ENCODE measurements around the gene VASN.

Gene VASN

GRCh38 chr16:4420505-4421105 is 49.0 kb downstream of the VASN start:
- no peak for TF ChIP-seq TAF1 (IDR thresholded peaks at IDR 0.05; ENCODE audit: borderline replicate concordance, insufficient read depth, low read length)

GRCh38 chr16:4425378-4426020 is 53.9 kb downstream of the VASN start, which contains the start of gene DNAJA3:
Gene DNAJA3, plus strand, starts transcription at chr16:4425868. Its CDS starts 14 bp downstream, at chr16:4425882.
- TF ChIP-seq SIN3A (IDR thresholded peaks at IDR 0.05; ENCODE audit: borderline replicate concordance, insufficient read depth, low read length), result peak; percentile 72; the same call in 1 of the 2 replicates
- peak; percentile 96 for TF ChIP-seq POLR2AphosphoS5 (IDR thresholded peaks at IDR 0.05; ENCODE audit: low read depth, low read length)
- no peak for TF ChIP-seq FOXP2 (optimal IDR thresholded peaks at IDR 0.05; ENCODE audit: borderline replicate concordance, extremely low read depth, extremely low read length, insufficient read depth)
- TF ChIP-seq TAF1 (IDR thresholded peaks at IDR 0.05; ENCODE audit: borderline replicate concordance, insufficient read depth, low read length), result peak; percentile 95
- 0 out of 4 replicates have a peak, but pooled peaks of 1 of the 2 experiments have one; percentile 20 for TF ChIP-seq REST (IDR thresholded peaks at IDR 0.05; ENCODE audit: insufficient read depth in 1 of 2, low read depth in 2 of 2, low read length in 2 of 2)

GRCh38 chr16:4426021-4426684 is 54.5 kb downstream of the VASN start:
- TF ChIP-seq TAF1 (IDR thresholded peaks at IDR 0.05; ENCODE audit: borderline replicate concordance, insufficient read depth, low read length), result no peak
- no peak for TF ChIP-seq POLR2AphosphoS5 (IDR thresholded peaks at IDR 0.05; ENCODE audit: low read depth, low read length)
- TF ChIP-seq FOXP2 (optimal IDR thresholded peaks at IDR 0.05; ENCODE audit: borderline replicate concordance, extremely low read depth, extremely low read length, insufficient read depth), result no peak
- no peak for TF ChIP-seq REST (IDR thresholded peaks at IDR 0.05; ENCODE audit: insufficient read depth in 1 of 2, low read depth in 2 of 2, low read length in 2 of 2)

- TF ChIP-seq POLR2AphosphoS5 (IDR thresholded peaks at IDR 0.05; ENCODE audit: low read depth, low read length) (no peak), FOXP2 (optimal IDR thresholded peaks at IDR 0.05; ENCODE audit: borderline replicate concordance, extremely low read depth, extremely low read length, insufficient read depth) (no peak), TAF1 (IDR thresholded peaks at IDR 0.05; ENCODE audit: borderline replicate concordance, insufficient read depth, low read length) (no peak), SIN3A (IDR thresholded peaks at IDR 0.05; ENCODE audit: borderline replicate concordance, insufficient read depth, low read length) (no peak), REST (IDR thresholded peaks at IDR 0.05; ENCODE audit: insufficient read depth in 1 of 2, low read depth in 2 of 2, low read length in 2 of 2) (no peak)
Measured at GRCh38 chr16:4426722-4427372, 55.2 kb downstream of the VASN start.

- TF ChIP-seq TAF1 (IDR thresholded peaks at IDR 0.05; ENCODE audit: borderline replicate concordance, insufficient read depth, low read length) (no peak), FOXP2 (optimal IDR thresholded peaks at IDR 0.05; ENCODE audit: borderline replicate concordance, extremely low read depth, extremely low read length, insufficient read depth) (no peak), POLR2AphosphoS5 (IDR thresholded peaks at IDR 0.05; ENCODE audit: low read depth, low read length) (no peak), SIN3A (IDR thresholded peaks at IDR 0.05; ENCODE audit: borderline replicate concordance, insufficient read depth, low read length) (no peak), REST (IDR thresholded peaks at IDR 0.05; ENCODE audit: insufficient read depth in 1 of 2, low read depth in 2 of 2, low read length in 2 of 2) (no peak)
Measured at GRCh38 chr16:4428500-4428899, 56.9 kb downstream of the VASN start.

Data from PFSK-1 (cell line).